ENCODE results near the gene BCAN.

The BCAN gene

GRCh38 chr1:156681196-156681960 is 39.5 kb downstream of the BCAN start:
- no peak for DNase-seq

DNA sequence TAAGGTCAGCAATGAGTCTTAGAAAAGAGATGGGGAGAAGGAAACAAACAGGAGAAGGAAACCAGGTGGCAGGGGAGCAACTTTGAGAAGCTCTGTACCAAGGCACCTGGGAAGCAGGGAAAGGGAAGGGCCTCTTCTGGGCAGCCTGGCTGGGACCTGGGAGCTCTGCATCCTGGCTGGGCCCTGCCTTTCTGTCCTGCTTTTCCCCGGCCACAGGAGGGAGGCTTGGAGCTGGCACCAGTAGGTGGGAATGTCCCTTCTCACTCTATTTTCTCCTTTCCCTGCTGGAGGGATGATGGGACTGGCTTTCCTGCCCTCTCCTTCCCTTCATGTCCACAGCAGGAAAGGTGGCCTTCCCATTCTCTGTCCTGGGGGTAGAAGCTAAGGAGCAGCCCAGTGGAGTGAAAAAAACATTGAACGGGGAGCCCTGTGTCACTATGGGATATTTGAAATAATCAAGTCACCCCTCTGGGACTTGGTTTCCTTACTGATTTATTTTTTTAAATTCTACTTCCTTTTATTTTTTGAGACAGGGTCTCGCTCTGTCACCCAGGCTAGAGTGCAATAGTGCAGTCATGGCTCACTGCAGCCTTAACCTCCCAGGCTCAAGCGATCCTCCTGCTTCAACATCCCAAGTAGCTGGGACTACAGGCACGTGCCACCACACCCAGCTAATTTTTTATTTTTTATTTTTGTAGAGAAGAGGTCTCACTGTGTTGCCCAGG is 40.4 kb downstream of the BCAN start:
- no peak for DNase-seq

DNA sequence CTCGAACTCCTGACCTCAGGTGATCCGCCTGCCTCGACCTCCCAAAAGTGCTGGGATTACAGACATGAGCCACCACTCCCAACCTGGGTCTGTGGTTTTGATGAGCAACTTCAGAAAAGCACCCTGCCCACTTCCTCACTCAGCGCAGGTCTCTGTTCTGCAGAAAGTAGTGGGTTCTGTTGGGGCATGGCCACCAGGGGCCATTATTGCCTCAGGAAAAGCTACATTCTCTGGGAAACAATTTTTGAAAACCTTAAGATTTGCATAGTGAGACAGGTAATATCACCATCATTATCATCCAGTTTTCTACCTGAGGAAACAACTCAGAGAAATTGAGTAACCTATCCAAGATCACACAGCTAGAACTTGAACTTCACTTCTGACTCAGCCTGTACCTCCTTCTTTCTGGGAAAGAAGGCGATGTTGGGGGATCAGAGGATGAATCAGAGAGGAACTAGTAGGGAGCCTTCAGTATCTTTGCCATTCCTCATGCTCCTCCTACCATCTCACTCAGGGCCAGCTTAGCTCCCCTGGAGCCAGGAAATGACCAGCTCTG is 42.4 kb downstream of the BCAN start:
- no peak for DNase-seq

- DNase-seq = peak; percentile 73
These were observed 47.4 kb downstream of the BCAN start for GRCh38 chr1:156689035-156689952.

DNA sequence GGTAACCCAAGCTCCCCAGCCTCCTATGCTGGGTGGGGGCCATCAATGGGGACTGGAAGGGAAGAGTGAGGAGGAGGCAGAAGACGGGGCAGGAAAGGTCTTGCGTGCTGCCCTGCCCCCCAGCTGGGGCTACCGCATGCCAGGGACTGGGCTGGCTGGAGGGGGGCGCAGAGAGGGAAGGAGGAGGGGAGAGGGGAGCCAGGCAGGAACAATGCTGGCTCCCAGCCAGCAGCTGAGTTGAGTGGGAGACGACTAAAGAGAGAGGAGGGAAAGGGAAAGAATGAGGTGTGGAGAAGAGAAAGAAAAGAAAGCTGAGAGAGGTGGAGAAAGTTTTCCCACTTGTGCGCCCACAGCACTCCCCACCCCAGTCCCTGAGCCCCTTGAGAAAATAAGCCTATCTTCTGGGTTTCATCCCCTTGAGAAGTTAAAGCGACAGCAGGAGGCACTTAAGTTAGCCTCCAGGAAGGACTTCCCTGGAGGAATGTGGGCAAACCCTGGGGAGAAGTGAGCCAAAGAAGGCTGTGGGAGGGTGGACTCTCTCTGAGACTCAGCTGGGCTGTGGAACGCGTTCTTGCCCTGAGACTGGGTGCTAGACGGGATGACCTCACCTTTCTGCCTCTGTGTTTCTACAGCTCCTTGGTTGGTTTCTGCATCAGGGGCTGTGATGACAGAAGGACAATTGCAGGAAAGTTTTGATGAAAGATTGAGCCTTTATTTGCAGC is 48.2 kb downstream of the BCAN start:
- no peak for DNase-seq

DNA sequence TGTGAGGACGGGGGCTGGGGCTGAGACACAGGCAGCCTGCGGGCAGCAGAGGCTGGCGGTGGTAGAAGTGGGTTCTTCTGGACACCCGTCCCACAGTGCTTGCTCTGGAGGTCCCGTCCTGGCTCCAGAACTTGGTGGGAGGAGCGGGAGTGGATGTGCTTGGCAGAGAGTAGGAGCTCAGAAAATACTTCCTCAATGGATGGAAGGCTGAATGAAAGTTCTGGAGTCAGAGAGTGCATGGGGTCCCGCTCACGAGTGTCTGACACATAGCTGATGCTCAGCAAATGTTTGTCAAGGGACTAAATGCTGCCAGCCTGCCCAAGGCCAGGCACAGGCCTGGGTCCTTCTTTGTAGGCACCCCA is 48.7 kb downstream of the BCAN start:
- no peak for DNase-seq

DNA sequence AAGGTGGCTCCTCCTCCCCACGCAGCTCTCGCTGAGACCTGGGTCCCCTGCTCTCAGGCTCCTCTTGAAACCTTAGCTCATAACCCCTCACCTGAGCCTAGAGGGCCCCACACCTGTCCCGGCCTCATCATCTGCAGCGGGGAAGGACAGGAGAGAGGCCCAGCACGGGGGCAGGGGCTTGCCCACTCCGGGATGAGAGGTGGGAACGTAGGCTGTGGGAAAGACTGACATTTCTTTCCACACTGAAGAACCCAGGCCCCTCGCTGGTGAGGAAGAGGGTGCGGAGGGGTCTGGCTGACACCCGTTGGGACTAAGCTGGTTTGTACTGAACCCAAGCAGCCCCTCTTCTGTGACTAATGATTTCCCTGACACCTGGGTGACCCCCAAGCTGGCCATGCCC is 49.3 kb downstream of the BCAN start:
- DNase-seq = no peak

GRCh38 chr1:156691665-156692440 is 49.9 kb downstream of the BCAN start:
- no peak for DNase-seq

DNA sequence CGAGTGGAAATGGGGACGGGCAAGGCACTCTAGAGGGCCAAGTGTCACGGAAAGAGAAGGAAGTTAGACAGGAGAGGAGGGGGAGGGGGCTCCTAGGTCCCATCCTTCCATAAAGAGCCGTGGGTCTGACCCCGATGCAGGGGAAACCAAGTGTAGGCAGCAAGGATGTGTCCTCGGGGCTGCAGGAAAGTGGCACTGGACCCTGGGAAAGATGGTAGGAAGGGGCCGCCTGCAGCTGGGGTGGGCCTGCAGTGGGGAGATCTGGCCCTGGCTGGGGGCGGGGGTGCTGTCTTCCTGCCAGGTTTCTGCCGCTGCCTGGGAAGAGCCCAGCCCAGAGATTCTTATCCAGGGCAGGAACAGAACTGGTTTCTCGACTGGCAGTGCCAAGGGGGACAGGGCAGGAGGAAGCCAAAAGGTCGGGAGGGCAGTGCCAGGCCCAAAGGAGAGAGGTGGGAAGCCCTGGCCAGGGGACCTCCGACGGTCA is 50.6 kb downstream of the BCAN start:
- no peak for DNase-seq

GRCh38 chr1:156692925-156693847 is 51.3 kb downstream of the BCAN start:
- no peak for DNase-seq

DNA sequence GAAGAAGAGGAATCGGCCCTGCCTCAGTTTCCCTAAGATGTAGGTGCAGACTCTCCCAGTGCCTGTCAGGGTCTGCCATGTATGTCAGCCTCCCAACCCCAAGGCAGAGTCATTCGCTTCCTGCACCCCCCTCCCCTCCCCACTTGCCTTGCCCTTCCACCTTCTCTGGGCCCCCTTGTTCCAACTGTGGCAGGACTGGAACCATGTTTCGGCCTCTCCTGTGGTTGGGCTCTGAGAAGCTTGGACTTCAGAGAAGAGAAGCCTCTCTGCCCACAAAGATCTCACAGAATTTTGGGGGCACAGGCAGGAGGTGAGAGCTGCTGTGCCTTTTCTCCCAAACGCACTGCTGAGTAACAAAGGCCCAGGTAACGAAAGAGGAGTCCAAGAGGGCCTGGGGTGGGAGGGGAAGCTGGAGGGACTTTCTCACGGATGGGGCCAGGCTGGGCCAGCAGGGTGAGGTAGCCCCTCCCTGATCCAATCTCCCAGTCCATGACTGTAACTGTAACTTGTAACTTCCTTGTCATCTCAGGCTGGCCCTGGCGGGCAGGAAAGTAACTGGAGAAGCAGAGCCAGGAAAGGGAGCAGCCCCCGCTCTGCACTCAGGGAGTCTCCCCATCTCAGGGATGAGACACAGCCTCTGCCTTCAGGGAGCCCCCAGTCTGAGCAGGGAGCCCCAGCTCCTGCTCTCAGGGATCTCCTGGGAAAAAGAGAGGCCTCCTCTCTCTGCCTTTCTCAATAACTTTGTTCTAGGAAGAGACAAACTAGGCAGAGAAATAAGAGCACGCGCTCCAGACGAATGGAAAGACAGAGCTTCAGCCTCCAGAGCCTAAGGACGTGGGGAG is 52.2 kb downstream of the BCAN start:
- DNase-seq = no peak

- no peak for DNase-seq
These were observed 52.7 kb downstream of the BCAN start for GRCh38 chr1:156694690-156694962.

DNA sequence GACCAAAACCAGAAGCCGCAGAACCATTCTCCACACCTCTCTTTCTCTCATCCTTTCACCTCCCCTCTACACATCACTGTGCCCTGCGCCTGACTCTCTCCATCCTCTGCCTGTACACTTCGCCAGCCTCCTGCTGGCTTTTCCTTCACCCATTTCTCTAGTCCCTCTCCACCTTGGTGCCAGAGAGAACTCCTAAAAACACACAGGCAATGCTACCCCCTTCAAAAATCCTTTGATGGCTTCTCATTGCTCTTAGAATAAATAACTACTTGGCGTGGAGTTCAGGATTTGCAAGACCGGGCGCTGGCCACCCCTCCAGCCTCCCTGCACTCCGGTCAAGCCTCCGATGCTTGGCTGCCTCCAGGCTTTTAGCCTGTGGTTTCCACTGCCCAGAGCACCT is 54.8 kb downstream of the BCAN start:
- no peak for DNase-seq

DNA sequence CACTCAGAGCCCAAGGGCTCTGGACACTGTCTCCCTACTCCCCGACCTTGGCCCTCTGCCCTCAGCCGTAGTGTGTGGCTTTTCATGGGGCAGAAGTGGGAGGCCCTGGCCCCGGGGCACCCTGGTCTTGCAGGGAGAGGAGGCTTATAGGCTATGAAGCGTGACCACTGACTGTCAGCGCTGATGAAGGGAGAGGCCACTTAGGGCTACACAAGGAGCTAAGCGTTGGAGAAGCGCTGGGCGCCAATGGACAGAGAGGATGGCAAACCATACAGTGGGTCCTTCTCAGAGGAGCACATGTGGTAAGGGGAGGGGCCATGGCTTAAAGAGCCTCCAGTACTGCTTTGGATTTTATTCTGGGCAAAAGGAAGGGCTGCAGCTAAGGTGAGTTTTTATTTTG is 55.6 kb downstream of the BCAN start:
- DNase-seq = no peak

DNA sequence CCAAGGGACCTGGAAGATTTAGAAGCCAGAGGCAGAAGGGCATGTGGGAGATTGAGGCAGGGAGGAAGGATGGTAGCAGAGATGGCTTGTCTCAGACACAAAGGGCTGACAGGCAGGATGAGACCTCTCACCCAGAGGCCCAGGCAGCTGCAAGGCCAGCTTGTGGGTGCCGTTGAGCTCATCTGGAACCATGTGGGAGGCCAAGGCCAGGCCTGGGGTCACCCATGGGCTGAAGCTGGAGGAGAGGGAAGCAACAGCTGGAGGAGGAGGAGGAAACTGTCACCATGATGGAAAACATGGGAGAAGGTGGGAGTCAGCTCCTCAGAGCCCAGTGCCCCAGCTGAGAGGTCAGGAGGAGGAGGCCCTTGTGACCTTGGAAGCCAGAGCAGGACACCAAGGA is 57.1 kb downstream of the BCAN start:
- DNase-seq = no peak

GRCh38 chr1:156700736-156701531 is 59.0 kb downstream of the BCAN start:
- no peak for DNase-seq

DNA sequence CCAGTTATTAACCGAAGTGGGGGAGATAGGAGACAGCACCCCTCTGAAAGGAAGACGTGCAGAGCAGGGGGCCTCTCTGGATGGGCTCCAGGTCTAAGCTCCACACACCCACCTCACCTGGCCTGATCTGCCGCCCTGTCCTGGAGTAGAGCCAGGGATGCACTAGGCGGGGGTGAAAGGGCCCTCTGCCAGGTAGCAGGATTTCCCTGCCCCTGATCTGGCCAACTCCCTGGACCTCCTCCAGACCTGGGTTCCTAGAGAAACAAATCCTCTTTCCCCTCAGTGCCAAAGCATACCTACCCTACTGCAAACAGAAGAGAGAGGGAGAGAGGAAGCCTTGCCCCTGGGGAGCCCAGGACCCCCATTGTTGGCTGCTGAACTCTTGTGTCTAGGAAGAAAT is 61.4 kb downstream of the BCAN start:
- no peak for DNase-seq

- DNase-seq = no peak
These were observed 61.8 kb downstream of the BCAN start for GRCh38 chr1:156703741-156704140.

GRCh38 chr1:156704166-156704711 is 62.3 kb downstream of the BCAN start:
- DNase-seq = no peak

Measured in activated CD4-positive, alpha-beta T cell treated with anti-CD3 and anti-CD28 coated beads, Interleukin-2, amount 50 U/mL, for 1 hour (primary cell).